MM.1S (cell line): ENCODE data around the gene PRR14.
"Not testable (repeated sequence)": the region's sequence is repeated elsewhere in the genome, so short reads cannot be mapped to it uniquely, and the experiment has no call there.

Source experiments
- DNase-seq: peaks from one replicate; pipeline ENCODE4 v3.0.0-alpha.2; 2015
- H2AFZ ChIP-seq: fragments of 300-600 bp; sonication (generic); 2 replicates; pipeline ENCODE4 v1.6.0; 2016; ENCODE audit warnings: antibody characterized with exemption, low read length
- H3F3A ChIP-seq: fragments of 300-600 bp; sonication (generic); 2 replicates; pipeline ENCODE4 v1.6.1; 2016; ENCODE audit warnings: mild to moderate bottlenecking, antibody characterized with exemption, low read length, moderate library complexity, mixed read lengths; ENCODE audit not compliant: insufficient read depth
- H3K27ac ChIP-seq: fragments of 300-600 bp; sonication (generic); 2 replicates; pipeline ENCODE4 v1.5.1; 2016; ENCODE audit warnings: mild to moderate bottlenecking, low read length
- H3K27me3 ChIP-seq: fragments of 300-600 bp; sonication (generic); replicated peaks from 2 replicates; pipeline ENCODE4 v1.6.0; 2016; ENCODE audit warnings: low read length; ENCODE audit not compliant: insufficient read depth
- H3K36me3 ChIP-seq: fragments of 300-600 bp; sonication (generic); replicated peaks from 2 replicates; pipeline ENCODE4 v1.6.1; 2016; ENCODE audit warnings: mild to moderate bottlenecking, low read length, mixed read lengths; ENCODE audit not compliant: insufficient read depth
- H3K4me1 ChIP-seq: fragments of 300-600 bp; sonication (generic); 2 replicates; pipeline ENCODE4 v1.6.1; 2016; ENCODE audit warnings: low read length, mixed read lengths
- H3K4me2 ChIP-seq: fragments of 300-600 bp; sonication (generic); 2 replicates; pipeline ENCODE4 v1.6.0; 2016; ENCODE audit warnings: low read depth, low read length
- H3K4me3 ChIP-seq: fragments of 300-600 bp; sonication (generic); 2 replicates; pipeline ENCODE4 v1.5.1; 2016; ENCODE audit warnings: low read length, mixed read lengths
- H3K79me2 ChIP-seq: fragments of 300-600 bp; sonication (generic); 2 replicates; pipeline ENCODE4 v1.6.1; 2016; ENCODE audit warnings: mixed run types, low read length, mixed read lengths
- H3K9ac ChIP-seq: fragments of 300-600 bp; sonication (generic); 2 replicates; pipeline ENCODE4 v1.6.1; 2016; ENCODE audit warnings: low read length, mixed read lengths
- H3K9me2 ChIP-seq: fragments of 300-600 bp; sonication (generic); replicated peaks from 2 replicates; pipeline ENCODE4 v1.6.1; 2016; ENCODE audit warnings: mild to moderate bottlenecking, low read length, mixed read lengths; ENCODE audit not compliant: insufficient read depth
- H3K9me3 ChIP-seq: fragments of 300-600 bp; sonication (generic); replicated peaks from 2 replicates; pipeline ENCODE4 v1.6.1; 2016; ENCODE audit warnings: mild to moderate bottlenecking, low read length, mixed read lengths; ENCODE audit not compliant: insufficient read depth
- H4K20me1 ChIP-seq: fragments of 300-600 bp; sonication (generic); 2 replicates; pipeline ENCODE4 v1.6.1; 2016; ENCODE audit warnings: mild to moderate bottlenecking, low read length, moderate library complexity, mixed read lengths; ENCODE audit not compliant: insufficient read depth
- EZH2 ChIP-seq: fragments of 300-600 bp; sonication (generic); optimal IDR thresholded peaks from 2 replicates; pipeline ENCODE3; 2017; ENCODE audit warnings: low read depth, mild to moderate bottlenecking, antibody characterized with exemption, low read length, mixed read lengths
- EZH2phosphoT487 ChIP-seq: fragments of 300-600 bp; sonication (generic); IDR thresholded peaks from 2 replicates; pipeline ENCODE4 v1.6.1; 2018; ENCODE audit warnings: antibody characterized with exemption, low read length
- TF ChIP-seq, protein P1 (sequence below): fragments of 300-600 bp; sonication (generic); IDR thresholded peaks from 2 replicates; pipeline ENCODE4 v1.5.1; 2016; ENCODE audit warnings: antibody characterized with exemption, low read length, mixed read lengths

Gene PRR14

DNA sequence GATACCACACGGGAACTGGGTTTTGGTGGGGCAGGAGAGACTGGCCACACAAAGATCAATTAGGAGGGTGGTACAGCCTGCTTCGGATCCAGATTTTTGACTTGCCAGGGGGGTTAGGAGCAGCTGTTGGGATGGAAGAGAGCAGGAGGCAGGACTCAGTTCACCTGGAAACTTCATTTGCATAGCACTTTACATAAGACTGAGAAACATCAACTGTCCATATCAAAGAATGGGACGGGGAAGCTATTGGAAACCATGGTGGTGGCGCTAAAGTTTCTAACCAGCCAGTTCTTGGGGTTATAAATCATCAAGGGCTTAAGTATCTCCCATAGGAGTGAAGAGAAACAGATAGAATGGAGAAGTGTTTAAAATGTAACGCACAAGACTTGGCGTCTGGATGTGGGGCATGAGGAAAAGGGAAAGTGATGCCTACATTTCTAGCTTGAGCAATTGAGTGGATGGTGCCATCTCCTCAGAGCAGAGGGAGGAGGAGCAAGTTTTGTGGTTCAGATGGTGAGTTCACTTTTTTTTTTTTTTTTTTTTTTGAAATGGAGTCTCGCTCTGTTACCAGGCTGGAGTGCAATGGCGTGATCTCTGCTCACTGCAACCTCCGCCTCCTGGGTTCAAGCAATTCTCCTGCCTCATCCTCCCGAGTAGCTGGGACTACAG is 41.8 kb downstream of the PRR14 start:
- Histone ChIP-seq H3K27ac (no peak overlapping the region), H3K4me1 (peaks cover 9% of the 10 kb centered on the region), H3K27me3 (no peaks in the 10 kb centered on the region), H3F3A (no peaks in the 10 kb centered on the region), H3K4me2 (no peak overlapping the region), H2AFZ (no peak overlapping the region), H3K36me3 (no peaks in the 10 kb centered on the region), H4K20me1 (no peaks in the 10 kb centered on the region), H3K4me3 (no peak overlapping the region), H3K9ac (no peak overlapping the region), H3K9me3 (no peaks in the 10 kb centered on the region), H3K79me2 (no peaks in the 10 kb centered on the region), H3K9me2 (no peaks in the 10 kb centered on the region)
- DNase-seq = no peak
- TF ChIP-seq EZH2phosphoT487 (no peak), EZH2 (no peak)
- TF ChIP-seq, protein P1, sequence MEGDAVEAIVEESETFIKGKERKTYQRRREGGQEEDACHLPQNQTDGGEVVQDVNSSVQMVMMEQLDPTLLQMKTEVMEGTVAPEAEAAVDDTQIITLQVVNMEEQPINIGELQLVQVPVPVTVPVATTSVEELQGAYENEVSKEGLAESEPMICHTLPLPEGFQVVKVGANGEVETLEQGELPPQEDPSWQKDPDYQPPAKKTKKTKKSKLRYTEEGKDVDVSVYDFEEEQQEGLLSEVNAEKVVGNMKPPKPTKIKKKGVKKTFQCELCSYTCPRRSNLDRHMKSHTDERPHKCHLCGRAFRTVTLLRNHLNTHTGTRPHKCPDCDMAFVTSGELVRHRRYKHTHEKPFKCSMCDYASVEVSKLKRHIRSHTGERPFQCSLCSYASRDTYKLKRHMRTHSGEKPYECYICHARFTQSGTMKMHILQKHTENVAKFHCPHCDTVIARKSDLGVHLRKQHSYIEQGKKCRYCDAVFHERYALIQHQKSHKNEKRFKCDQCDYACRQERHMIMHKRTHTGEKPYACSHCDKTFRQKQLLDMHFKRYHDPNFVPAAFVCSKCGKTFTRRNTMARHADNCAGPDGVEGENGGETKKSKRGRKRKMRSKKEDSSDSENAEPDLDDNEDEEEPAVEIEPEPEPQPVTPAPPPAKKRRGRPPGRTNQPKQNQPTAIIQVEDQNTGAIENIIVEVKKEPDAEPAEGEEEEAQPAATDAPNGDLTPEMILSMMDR = no peak

- Histone ChIP-seq H3K4me1 (peaks cover 18% of the 10 kb centered on the region), H3K9ac (no peak overlapping the region), H3K27ac (no peak overlapping the region), H4K20me1 (peaks cover 10% of the 10 kb centered on the region; the same call in 1 of the 2 replicates), H3K79me2 (peaks cover 18% of the 10 kb centered on the region), H3K4me3 (no peak overlapping the region), H3K27me3 (no peaks in the 10 kb centered on the region), H3F3A (peaks cover 11% of the 10 kb centered on the region; the same call in 1 of the 2 replicates), H2AFZ (no peak overlapping the region), H3K36me3 (peaks cover 6% of the 10 kb centered on the region; the same call in 1 of the 2 replicates), H3K9me3 (no peaks in the 10 kb centered on the region), H3K4me2 (no peak overlapping the region), H3K9me2 (no peaks in the 10 kb centered on the region)
- TF ChIP-seq EZH2 = no peak
- TF ChIP-seq, protein P1 = no peak
- no peak for TF ChIP-seq EZH2phosphoT487
- DNase-seq = no peak
Measured at GRCh38 chr16:30694926-30695693, 44.4 kb downstream of the PRR14 start.

DNA sequence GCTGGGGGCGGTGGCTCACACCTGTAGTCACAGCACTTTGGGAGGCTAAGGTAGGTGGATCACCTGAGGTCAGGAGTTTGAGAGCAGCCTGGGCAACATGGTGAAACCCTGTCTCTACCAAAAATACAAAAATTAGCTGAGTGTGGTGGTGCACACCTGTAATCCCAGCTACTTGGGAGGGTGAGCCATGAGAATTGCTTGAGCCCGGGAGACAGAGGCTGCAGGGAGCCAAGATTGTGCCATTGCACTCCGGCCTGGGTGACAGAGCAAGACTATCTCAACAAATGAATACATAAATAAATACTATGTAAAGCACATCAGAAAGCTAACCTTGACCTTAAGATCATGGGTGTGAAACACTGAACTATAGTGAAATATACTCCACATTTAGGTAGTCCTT is 45.9 kb downstream of the PRR14 start:
- not testable (repeated sequence) for H3K27me3 ChIP-seq, H3K9me3 ChIP-seq, H2AFZ ChIP-seq, H3K9ac ChIP-seq, H3K4me2 ChIP-seq, H3K9me2 ChIP-seq, DNase-seq, H3K4me3 ChIP-seq, H3K27ac ChIP-seq
- peaks cover 19% of the 10 kb centered on the region for H3K4me1 ChIP-seq
- peaks cover 14% of the 10 kb centered on the region for H3K36me3 ChIP-seq
- peaks cover 10% of the 10 kb centered on the region for H4K20me1 ChIP-seq
- H3K79me2 ChIP-seq = peaks cover 33% of the 10 kb centered on the region
- H3F3A ChIP-seq = peaks cover 11% of the 10 kb centered on the region; the same call in 1 of the 2 replicates
